ENCODE measurements around the gene IRAK1. TPM values are rescaled to one million over a fixed set of nuclear protein-coding genes. Genes with fewer than 3 reads are reported as not detected.

IRAK1 gene
- total RNA-seq, 6 experiments from 2014 or later: 103 to 133 (median 120) TPM

- no peaks in the 10 kb centered on the region for H3K36me3 Mint-ChIP-seq (ENCODE audit: low read depth)
- no peak overlapping the region for H3K4me3 Mint-ChIP-seq
- peaks cover 2% of the 10 kb centered on the region for H3K27me3 Mint-ChIP-seq (ENCODE audit: insufficient read depth)
- TF ChIP-seq, protein P1, sequence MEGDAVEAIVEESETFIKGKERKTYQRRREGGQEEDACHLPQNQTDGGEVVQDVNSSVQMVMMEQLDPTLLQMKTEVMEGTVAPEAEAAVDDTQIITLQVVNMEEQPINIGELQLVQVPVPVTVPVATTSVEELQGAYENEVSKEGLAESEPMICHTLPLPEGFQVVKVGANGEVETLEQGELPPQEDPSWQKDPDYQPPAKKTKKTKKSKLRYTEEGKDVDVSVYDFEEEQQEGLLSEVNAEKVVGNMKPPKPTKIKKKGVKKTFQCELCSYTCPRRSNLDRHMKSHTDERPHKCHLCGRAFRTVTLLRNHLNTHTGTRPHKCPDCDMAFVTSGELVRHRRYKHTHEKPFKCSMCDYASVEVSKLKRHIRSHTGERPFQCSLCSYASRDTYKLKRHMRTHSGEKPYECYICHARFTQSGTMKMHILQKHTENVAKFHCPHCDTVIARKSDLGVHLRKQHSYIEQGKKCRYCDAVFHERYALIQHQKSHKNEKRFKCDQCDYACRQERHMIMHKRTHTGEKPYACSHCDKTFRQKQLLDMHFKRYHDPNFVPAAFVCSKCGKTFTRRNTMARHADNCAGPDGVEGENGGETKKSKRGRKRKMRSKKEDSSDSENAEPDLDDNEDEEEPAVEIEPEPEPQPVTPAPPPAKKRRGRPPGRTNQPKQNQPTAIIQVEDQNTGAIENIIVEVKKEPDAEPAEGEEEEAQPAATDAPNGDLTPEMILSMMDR (IDR thresholded peaks at IDR 0.05): no peak
- H3K27ac Mint-ChIP-seq: no peak overlapping the region
- no peaks in the 10 kb centered on the region for H3K9me3 Mint-ChIP-seq
- no peaks in the 10 kb centered on the region for H3K4me1 Mint-ChIP-seq (ENCODE audit: low read depth)
- DNase-seq: no peak
Observed at GRCh38 chrX:153993079-153993478, 26.6 kb downstream of the IRAK1 start.

- H3K27ac Mint-ChIP-seq: no peak overlapping the region
- H3K27me3 Mint-ChIP-seq (ENCODE audit: insufficient read depth): peaks cover 2% of the 10 kb centered on the region
- H3K4me3 Mint-ChIP-seq: no peak overlapping the region
- TF ChIP-seq, protein P1 (IDR thresholded peaks at IDR 0.05): no peak
- H3K36me3 Mint-ChIP-seq (ENCODE audit: low read depth): no peaks in the 10 kb centered on the region
- no peak for DNase-seq
- H3K4me1 Mint-ChIP-seq (ENCODE audit: low read depth): no peaks in the 10 kb centered on the region
- no peaks in the 10 kb centered on the region for H3K9me3 Mint-ChIP-seq
Observed at GRCh38 chrX:153992180-153992579, 27.5 kb downstream of the IRAK1 start.

- DNase-seq: no peak
- Mint-ChIP-seq H3K4me3 (no peak overlapping the region), H3K27ac (no peak overlapping the region), H3K9me3 (no peaks in the 10 kb centered on the region), H3K36me3 (ENCODE audit: low read depth) (no peaks in the 10 kb centered on the region), H3K4me1 (ENCODE audit: low read depth) (no peaks in the 10 kb centered on the region), H3K27me3 (ENCODE audit: insufficient read depth) (peaks cover 2% of the 10 kb centered on the region)
- TF ChIP-seq, protein P1 (IDR thresholded peaks at IDR 0.05): no peak
Observed at GRCh38 chrX:153991013-153991580, 28.6 kb downstream of the IRAK1 start.

- TF ChIP-seq, protein P1 (IDR thresholded peaks at IDR 0.05): no peak
- H3K36me3 Mint-ChIP-seq (ENCODE audit: low read depth): no peaks in the 10 kb centered on the region
- H3K4me3 Mint-ChIP-seq: no peak overlapping the region
- DNase-seq: no peak
- H3K27me3 Mint-ChIP-seq (ENCODE audit: insufficient read depth): peaks cover 2% of the 10 kb centered on the region
- H3K9me3 Mint-ChIP-seq: no peaks in the 10 kb centered on the region
- H3K27ac Mint-ChIP-seq: no peak overlapping the region
- H3K4me1 Mint-ChIP-seq (ENCODE audit: low read depth): 0 out of 2 replicates have a peak, but pooled peaks cover 6% of the 10 kb centered on the region
Observed at GRCh38 chrX:153989973-153990655, 29.6 kb downstream of the IRAK1 start.

- Mint-ChIP-seq H3K4me3 (no peak overlapping the region), H3K36me3 (ENCODE audit: low read depth) (no peaks in the 10 kb centered on the region), H3K27me3 (ENCODE audit: insufficient read depth) (peaks cover 2% of the 10 kb centered on the region), H3K4me1 (ENCODE audit: low read depth) (0 out of 2 replicates have a peak, but pooled peaks cover 7% of the 10 kb centered on the region), H3K27ac (no peak overlapping the region), H3K9me3 (no peaks in the 10 kb centered on the region)
- TF ChIP-seq, protein P1 (IDR thresholded peaks at IDR 0.05): no peak
- no peak for DNase-seq
Observed at GRCh38 chrX:153988493-153988892, 31.2 kb downstream of the IRAK1 start.
